Glomerular visceral epithelial cell (primary cell): ENCODE measurements around the gene PAN3.

Experiments used
- DNase-seq: peaks from one replicate; pipeline ENCODE4 v3.0.0-alpha.2; 2016; ENCODE audit errors: extremely low spot score

Gene PAN3

GRCh38 chr13:28337166-28338005 lies 199.0 kb downstream of the PAN3 start:
- no peak for DNase-seq

DNA sequence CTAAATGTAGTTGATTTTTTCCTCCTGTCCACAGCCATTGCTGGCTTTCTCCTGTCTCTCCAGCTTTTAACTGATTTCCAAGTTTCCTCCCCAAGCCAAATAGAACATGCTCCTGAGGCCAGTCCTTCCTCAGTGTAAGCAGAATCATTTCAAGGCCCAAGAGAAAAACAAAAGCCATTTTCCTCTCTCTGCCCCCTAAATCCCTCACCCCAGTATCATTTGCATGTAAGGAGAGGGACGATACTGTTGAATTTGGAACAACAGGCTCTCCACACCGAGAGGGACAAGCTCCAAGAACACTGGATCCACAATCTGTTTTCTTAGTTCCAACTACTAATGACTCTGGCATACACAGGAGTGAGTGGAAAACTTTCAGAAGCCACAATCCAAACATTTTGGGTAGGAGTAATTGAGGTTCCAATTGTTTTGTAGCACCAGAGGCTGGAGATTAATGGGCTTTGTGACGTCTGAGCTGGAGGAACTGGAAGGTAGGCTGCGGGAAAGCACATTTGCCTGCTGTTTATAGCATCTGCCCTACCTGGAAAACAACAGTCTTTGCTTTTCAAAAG lies 199.7 kb downstream of the PAN3 start:
- no peak for DNase-seq

DNA sequence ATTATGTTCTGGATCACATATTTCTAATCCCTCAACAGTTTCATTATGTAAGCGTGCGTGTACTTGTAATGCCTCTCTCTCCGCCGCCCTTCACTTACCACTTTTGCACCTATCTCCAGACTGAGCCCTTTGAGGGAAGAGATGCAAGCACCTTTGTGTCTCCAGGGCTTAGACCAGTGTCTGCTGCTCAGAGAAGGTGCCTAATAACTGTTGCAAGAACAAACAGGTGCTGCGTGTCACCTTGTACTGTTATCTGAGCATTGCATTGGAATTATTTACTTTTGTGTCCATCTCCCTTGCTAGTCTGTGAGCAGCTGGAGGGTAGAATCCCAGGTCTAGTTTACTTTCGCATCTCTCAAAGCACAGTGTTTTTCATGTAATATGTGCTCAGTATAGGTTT lies 200.4 kb downstream of the PAN3 start:
- DNase-seq: no peak

GRCh38 chr13:28339419-28339818 lies 201.1 kb downstream of the PAN3 start:
- no peak for DNase-seq

DNA sequence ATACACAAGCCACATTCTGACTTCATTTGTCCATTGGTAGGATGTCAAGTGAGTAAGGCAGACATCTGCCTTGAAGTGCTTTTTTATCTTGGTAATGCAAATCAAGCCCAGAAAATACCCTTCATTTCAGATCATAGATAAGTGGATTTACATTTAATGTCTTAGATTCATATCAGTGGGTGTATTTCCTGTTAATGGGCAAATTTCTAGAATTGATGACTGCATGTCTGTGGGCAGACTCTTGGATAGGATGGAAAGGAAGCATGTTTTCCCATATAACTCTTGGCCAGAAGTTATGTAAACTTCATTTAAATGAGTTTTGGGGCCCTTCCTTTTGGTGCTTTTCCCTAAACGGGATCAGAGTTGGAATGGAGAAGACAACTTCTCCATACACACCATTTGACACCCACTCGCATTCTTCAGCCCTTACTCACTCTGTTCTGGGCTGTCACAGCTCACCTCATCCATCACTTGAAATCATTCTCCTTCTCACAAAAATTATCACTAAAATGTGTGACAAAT lies 202.0 kb downstream of the PAN3 start:
- no peak for DNase-seq

DNA sequence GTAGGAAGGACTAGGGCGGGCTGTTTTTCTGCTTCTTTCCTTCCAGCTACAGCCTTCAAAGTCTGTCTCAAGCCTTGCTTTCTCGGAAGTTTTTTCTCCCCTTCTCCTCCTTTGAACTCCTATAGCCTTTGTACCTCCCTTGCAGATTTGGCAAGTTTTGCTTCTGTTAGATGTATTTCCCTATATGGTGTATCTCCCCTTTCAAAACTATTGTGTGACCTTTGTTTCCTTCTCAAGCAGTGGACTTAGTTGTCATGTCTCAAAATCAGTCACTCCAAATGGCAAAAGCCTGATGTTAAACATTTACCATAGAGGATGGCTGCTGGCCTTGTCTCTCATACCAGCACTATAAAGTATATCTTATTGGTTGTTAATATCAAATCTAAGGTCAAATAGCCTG lies 203.9 kb downstream of the PAN3 start:
- no peak for DNase-seq

- no peak for DNase-seq
Measured at GRCh38 chr13:28344163-28344562, 205.8 kb downstream of the PAN3 start.
